Erythroblast (primary cell): ENCODE data around the gene NEFH.

Source experiments
- GATA1 ChIP-seq: IDR thresholded peaks from 2 replicates; pipeline ENCODE4 v1.6.1; 2011; ENCODE audit warnings: low read depth, mild to moderate bottlenecking, control low read depth, low read length, moderate library complexity
- POLR2A ChIP-seq: IDR thresholded peaks from 2 replicates; pipeline ENCODE4 v1.6.1; 2011; ENCODE audit warnings: mild to moderate bottlenecking, low read length

GRCh38 chr22:29512031-29512430 lies 32.0 kb downstream of the NEFH start:
- TF ChIP-seq POLR2A (no peak), GATA1 (no peak)
